A549 (cell line): ENCODE results near the gene KRTCAP2. TPM values are rescaled to one million over a fixed set of nuclear protein-coding genes. Genes with fewer than 3 reads are reported as not detected.

Experiments
- ATAC-seq, 2 experiments: fragments of 200-7000 bp in 1 of 2; fragments of >200 bp in 1 of 2; cut with Nextera tagmentation in 1 of 2; cut with Tn5 transposase in 1 of 2; 3 replicates each; pipeline versions ENCODE4 v1.8.0 to v1.9.1; 2018 to 2020; ENCODE audit warnings: mild to moderate bottlenecking in 1 of 2, moderate library complexity in 1 of 2
- CTCF ChIA-PET: fragments of 300-600 bp; sonication (Branson Sonifier 250); formaldehyde crosslinking; extraction: SDS; loops from one replicate; lab custom pipeline; 2021; ENCODE audit warnings: antibody characterized with exemption, inconsistent platforms; lab: Yijun Ruan, JAX
- POLR2A ChIA-PET: fragments of 350-600 bp; formaldehyde crosslinking; extraction: SDS; loops from one replicate; lab custom pipeline; 2021; ENCODE audit warnings: antibody characterized with exemption, inconsistent platforms; lab: Yijun Ruan, JAX
- DNase-seq, 2 experiments: peaks; one replicate each; pipeline versions ENCODE4 v3.0.0 to v3.0.0-alpha.2; 2011 to 2016; ENCODE audit warnings: low read depth in 1 of 2, low spot score in 1 of 2
- FAIRE-seq: peaks from 2 replicates; lab custom pipeline; 2011; peaks lifted over from hg19 to GRCh38; lab: Jason Lieb, UNC
- H3K27ac ChIP-seq, 2 experiments: fragments of >200 bp; sonication (Bioruptor Twin); formaldehyde crosslinking; 3 replicates each; pipeline ENCODE4 v1.5.1; 2016 to 2017
- H3K4me1 ChIP-seq: fragments of >200 bp; sonication (Bioruptor Twin); formaldehyde crosslinking; 3 replicates; pipeline ENCODE4 v1.6.1; 2016
- H3K4me2 ChIP-seq: fragments of >200 bp; sonication (Bioruptor Twin); formaldehyde crosslinking; 3 replicates; pipeline ENCODE4 v1.6.1; 2016
- H3K4me3 ChIP-seq: fragments of >200 bp; sonication (Bioruptor Twin); formaldehyde crosslinking; 3 replicates; pipeline ENCODE4 v1.5.1; 2016
- H3K9me3 ChIP-seq: fragments of >200 bp; sonication (Bioruptor Twin); formaldehyde crosslinking; 3 replicates; pipeline ENCODE4 v1.6.1; 2016
- CBX8 ChIP-seq: fragments of 200-600 bp; sonication (generic); IDR thresholded peaks from 2 replicates; pipeline ENCODE4 v1.6.1; 2016
- CHD2 ChIP-seq: fragments of 150-350 bp; IDR thresholded peaks from 2 replicates; pipeline ENCODE4 v1.6.1; 2014; ENCODE audit warnings: low read length; ENCODE audit not compliant: partially characterized antibody
- ESRRA ChIP-seq: fragments of 150-350 bp; IDR thresholded peaks from 2 replicates; pipeline ENCODE4 v1.6.1; 2014; ENCODE audit warnings: mild to moderate bottlenecking, low read length, borderline replicate concordance
- FOSL2 ChIP-seq, 2 experiments: fragments of 450-650 bp in 1 of 2; fragments of >200 bp in 1 of 2; sonication (Bioruptor Twin) in 1 of 2; formaldehyde crosslinking; IDR thresholded peaks; 2 replicates each; pipeline versions ENCODE4 v1.5.0 to v1.6.1; 2016 to 2020; ENCODE audit warnings: mild to moderate bottlenecking in 1 of 2, moderate library complexity in 1 of 2
- HOXB5 ChIP-seq: fragments of 250-450 bp; sonication (Bioruptor Pico); IDR thresholded peaks from 2 replicates; pipeline ENCODE4 v1.5.0; 2020; ENCODE audit warnings: mild to moderate bottlenecking, moderate library complexity
- JUN ChIP-seq, 2 experiments: fragments of >200 bp; sonication (Bioruptor Twin); formaldehyde crosslinking; IDR thresholded peaks; 2 replicates in 1 of 2; 3 replicates in 1 of 2; pipeline ENCODE4 v1.6.1; 2016 to 2017
- KDM1A ChIP-seq: fragments of 200-600 bp; sonication (generic); IDR thresholded peaks from 2 replicates; pipeline ENCODE4 v1.6.1; 2016; ENCODE audit warnings: low read depth, mild to moderate bottlenecking
- MAZ ChIP-seq: fragments of 150-350 bp; IDR thresholded peaks from 2 replicates; pipeline ENCODE4 v1.6.1; 2014; ENCODE audit warnings: antibody characterized with exemption, low read depth, low read length, borderline replicate concordance
- PHF8 ChIP-seq: fragments of 200-600 bp; sonication (generic); IDR thresholded peaks from 2 replicates; pipeline ENCODE4 v1.6.1; 2016; ENCODE audit warnings: low read depth, mild to moderate bottlenecking, antibody characterized with exemption, moderate library complexity, borderline replicate concordance
- TFCP2L1 ChIP-seq: fragments of 250-450 bp; sonication (Bioruptor Pico); IDR thresholded peaks from 2 replicates; pipeline ENCODE4 v1.5.0; 2021; ENCODE audit warnings: mild to moderate bottlenecking
- ZFP36 ChIP-seq: fragments of 450-650 bp; IDR thresholded peaks from 2 replicates; pipeline ENCODE4 v1.6.1; 2014; ENCODE audit warnings: borderline replicate concordance; ENCODE audit not compliant: partially characterized antibody
- ZNF302 ChIP-seq: fragments of 250-450 bp; sonication (Bioruptor Pico); IDR thresholded peaks from 2 replicates; pipeline ENCODE4 v1.9.0; 2021; ENCODE audit warnings: inconsistent platforms, mild to moderate bottlenecking, moderate library complexity
- ZSCAN20 ChIP-seq: fragments of 250-450 bp; sonication (Bioruptor Pico); IDR thresholded peaks from 2 replicates; pipeline ENCODE4 v1.8.0; 2022; ENCODE audit warnings: mild to moderate bottlenecking, moderate library complexity
- WGBS: methylation state at CpG from one replicate; pipeline ENCODE4 v1.1.6; 2017; ENCODE audit errors: missing lambda C conversion rate; 5-methylcytosine and 5-hydroxymethylcytosine counted together
- polyA plus RNA-seq, 4 experiments: library from polyadenylated mRNA; depleted of rRNA in 3 of 4; stranded (reverse); fragments of >200 nt; fragmentation: RNase III in 1 of 4; extraction: RNeasy Plus Mini Kit Qiagen cat#74134 plus additional on column Dnase treatment in 1 of 4; gene quantifications; 2 replicates in 3 of 4; 3 replicates in 1 of 4; pipeline ENCODE4 v1.2.3, GENCODE V29; 2011 to 2017
- TF ChIP-seq, protein P1 (sequence below): fragments of 150-350 bp; IDR thresholded peaks from 2 replicates; pipeline ENCODE4 v1.6.1; 2014; ENCODE audit warnings: low read depth, mild to moderate bottlenecking, low read length
- TF ChIP-seq, protein P2 (sequence below): fragments of 450-650 bp; IDR thresholded peaks from 2 replicates; pipeline ENCODE4 v1.6.1; 2014; ENCODE audit warnings: antibody characterized with exemption

KRTCAP2 gene
- polyA plus RNA-seq, 2 of the 4 experiments (the other 2 are of a cell fraction): 154 to 217 TPM

DNA sequence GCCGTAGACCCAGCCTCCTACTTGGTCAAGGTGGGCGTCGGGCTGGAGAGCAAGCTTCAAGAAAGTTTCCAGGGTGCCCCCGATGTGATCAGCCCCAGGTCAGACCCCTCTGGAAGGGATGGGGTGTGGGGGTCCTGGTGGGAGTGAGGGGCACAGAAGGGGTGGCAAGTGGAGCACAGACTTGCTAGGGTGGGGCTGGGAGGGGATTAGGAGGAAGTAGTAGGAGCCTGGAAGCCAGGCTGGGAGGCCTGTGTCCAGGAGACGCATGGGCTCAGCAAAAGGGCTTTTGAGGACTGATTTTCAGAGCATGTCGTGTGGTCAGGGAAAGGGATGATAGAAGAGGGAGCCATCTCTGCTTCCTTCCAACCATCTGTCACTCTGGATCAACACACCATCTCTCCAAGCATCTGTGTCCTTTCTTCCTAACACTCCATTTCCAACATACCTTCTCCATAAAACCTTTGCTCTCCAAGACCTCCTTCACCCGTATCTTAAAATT, 9.0 kb upstream of the KRTCAP2 start:
- TF ChIP-seq HOXB5 (CRISPR knock-in tag): no peak
- TF ChIP-seq KDM1A: no peak
- no peak for TF ChIP-seq JUN (IDR thresholded peaks at IDR 0.05)
- TF ChIP-seq MAZ: no peak
- no peak for TF ChIP-seq ZNF302
- TF ChIP-seq, protein P1, sequence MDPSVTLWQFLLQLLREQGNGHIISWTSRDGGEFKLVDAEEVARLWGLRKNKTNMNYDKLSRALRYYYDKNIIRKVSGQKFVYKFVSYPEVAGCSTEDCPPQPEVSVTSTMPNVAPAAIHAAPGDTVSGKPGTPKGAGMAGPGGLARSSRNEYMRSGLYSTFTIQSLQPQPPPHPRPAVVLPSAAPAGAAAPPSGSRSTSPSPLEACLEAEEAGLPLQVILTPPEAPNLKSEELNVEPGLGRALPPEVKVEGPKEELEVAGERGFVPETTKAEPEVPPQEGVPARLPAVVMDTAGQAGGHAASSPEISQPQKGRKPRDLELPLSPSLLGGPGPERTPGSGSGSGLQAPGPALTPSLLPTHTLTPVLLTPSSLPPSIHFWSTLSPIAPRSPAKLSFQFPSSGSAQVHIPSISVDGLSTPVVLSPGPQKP: no peak
- TF ChIP-seq PHF8: no peak
- no peak for TF ChIP-seq TFCP2L1
- ChIA-PET POLR2A (no interaction called here), CTCF (interaction anchor here (1.1 kb wide), 1 partner anchor 9 kb away, joined by 4 read pairs; the partner anchor contains the start of gene KRTCAP2)
- WGBS: 96% methylated on average over 4 of the region's 7 CpGs
- Histone ChIP-seq H3K27ac (no peak overlapping the region), H3K4me1 (peaks cover 4% of the 10 kb centered on the region; the same call in 1 of the 3 replicates), H3K9me3 (no peaks in the 10 kb centered on the region), H3K4me2 (no peak overlapping the region), H3K4me3 (no peak overlapping the region)
- ATAC-seq (no peak), FAIRE-seq (no peak), DNase-seq (no peak)

DNA sequence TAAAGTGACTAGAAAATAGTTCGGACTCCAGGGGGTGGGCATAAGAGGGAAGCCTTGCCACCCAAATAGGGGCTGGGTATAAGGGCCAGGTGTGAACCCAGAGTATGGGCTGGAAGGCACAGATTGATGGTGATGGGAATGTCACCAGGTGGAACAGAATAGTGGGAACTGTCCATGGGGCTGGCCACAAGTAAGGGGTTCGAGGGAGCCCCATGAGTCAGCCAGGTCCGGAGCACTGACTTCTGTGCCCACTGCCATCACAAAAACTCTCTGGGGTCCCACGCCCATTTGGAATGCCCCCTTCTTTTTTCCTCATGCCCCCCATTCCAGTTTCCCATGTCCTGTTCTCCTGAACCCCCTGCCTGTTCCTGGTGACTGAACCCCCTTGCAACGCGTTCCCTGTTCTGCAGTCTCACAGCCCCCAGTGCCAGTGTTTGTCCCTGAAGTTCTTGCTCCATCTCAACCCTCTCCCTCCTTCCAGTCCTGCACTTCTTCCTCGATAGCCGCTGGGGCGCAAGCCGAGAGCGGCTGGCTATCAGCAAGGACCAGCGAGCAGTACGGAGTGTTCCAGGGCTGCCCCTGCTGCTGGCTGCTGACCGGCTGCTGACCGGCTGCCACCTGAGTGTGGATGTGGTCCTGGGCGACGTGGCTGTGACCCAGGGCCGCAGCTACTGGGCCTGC, 8.4 kb upstream of the KRTCAP2 start:
- CTCF ChIA-PET: interaction anchor here (1.1 to 9.7 kb wide), 2 partner anchors 9 to 12 kb away, joined by 4 to 176 read pairs; partner anchors contain the start of gene KRTCAP2

DNA sequence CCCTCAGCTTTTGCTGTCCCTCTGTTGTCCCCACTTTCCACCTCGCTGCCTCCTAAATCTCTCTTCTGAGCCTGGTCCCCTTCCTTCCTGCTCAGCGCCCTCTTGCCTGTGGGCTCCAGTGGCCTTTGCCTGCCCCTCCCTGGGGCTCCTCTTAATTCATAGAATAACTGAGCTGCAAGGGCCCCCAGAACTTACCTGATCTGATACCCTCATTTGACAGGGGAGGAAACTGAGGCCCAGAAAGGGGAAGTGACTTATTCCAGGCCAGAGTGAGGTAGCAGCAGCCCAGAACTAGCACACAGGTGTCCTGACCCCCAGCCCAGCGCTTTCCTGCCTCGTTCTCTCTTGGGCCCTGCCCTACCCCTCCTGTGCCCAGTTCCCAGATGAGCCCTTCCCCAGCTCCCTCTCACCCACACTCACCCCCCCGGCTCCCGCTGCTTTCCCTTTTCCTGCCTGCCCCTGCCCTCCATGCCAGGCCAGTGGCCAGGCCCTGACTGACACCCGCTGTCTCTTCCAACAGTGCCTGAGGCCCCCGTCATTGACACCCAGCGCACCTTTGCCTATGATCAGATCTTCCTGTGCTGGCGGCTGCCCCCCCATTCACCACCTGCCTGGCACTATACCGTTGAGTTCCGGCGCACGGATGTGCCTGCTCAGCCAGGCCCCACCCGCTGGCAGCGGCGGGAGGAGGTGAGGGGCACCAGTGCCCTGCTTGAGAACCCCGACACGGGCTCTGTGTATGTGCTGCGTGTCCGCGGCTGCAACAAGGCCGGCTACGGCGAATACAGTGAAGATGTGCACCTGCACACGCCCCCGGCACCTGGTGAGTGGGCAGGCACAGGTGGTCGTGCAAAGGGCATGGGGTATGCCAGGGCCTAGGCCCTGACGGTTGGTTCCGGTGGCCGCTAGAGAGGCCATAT, 6.3 kb upstream of the KRTCAP2 start:
- TF ChIP-seq PHF8 (no peak), ZSCAN20 (CRISPR knock-in tag) (no peak), ZFP36 (no peak), FOSL2 (IDR thresholded peaks at IDR 0.05) (no peak), FOSL2 (CRISPR knock-in tag; IDR thresholded peaks at IDR 0.05) (no peak), CBX8 (no peak)
- TF ChIP-seq, protein P2, sequence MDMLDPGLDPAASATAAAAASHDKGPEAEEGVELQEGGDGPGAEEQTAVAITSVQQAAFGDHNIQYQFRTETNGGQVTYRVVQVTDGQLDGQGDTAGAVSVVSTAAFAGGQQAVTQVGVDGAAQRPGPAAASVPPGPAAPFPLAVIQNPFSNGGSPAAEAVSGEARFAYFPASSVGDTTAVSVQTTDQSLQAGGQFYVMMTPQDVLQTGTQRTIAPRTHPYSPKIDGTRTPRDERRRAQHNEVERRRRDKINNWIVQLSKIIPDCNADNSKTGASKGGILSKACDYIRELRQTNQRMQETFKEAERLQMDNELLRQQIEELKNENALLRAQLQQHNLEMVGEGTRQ: no peak
- ChIA-PET CTCF (interaction anchor here (1.0 to 15.2 kb wide), 9 partner anchors 13 to 412 kb away, joined by 3 to 384 read pairs (median 4); no protein-coding TSS in a partner anchor), POLR2A (interaction anchor here (2.4 kb wide), 1 partner anchor 14 kb away, joined by 9 read pairs; no protein-coding TSS in a partner anchor)
- WGBS: 95% methylated on average over 24 of the region's 31 CpGs
- FAIRE-seq (no peak), ATAC-seq (no peak), DNase-seq (no peak)
- Histone ChIP-seq H3K9me3 (no peaks in the 10 kb centered on the region), H3K4me3 (no peak overlapping the region), H3K4me2 (no peak overlapping the region), H3K27ac (no peak overlapping the region), H3K4me1 (peaks cover 10% of the 10 kb centered on the region)

More for the DNA sequence above, 8.4 kb upstream of the KRTCAP2 start:
- Histone ChIP-seq H3K4me3 (no peak overlapping the region), H3K4me1 (peaks cover 6% of the 10 kb centered on the region), H3K9me3 (no peaks in the 10 kb centered on the region), H3K4me2 (no peak overlapping the region), H3K27ac (no peak overlapping the region)
- ATAC-seq (no peak), DNase-seq (no peak), FAIRE-seq (no peak)
- POLR2A ChIA-PET: no interaction called here
- WGBS: 84% methylated on average over 15 of the region's 18 CpGs
- TF ChIP-seq ESRRA (no peak), CHD2 (no peak)
